Astrocyte (in vitro differentiated cells and primary cell): ENCODE measurements around the gene CTBS. TPM values are rescaled to one million over a fixed set of nuclear protein-coding genes. Genes with fewer than 3 reads are reported as not detected.

Experiments
- DNase-seq: peaks from one replicate; pipeline ENCODE4 v3.0.0-alpha.2; 2010; ENCODE audit warnings: low read depth
- FAIRE-seq: peaks from 2 replicates; lab custom pipeline; 2011; peaks lifted over from hg19 to GRCh38; lab: Jason Lieb, UNC
- H2AFZ ChIP-seq: 2 replicates; pipeline ENCODE4 v1.6.0; 2012; ENCODE audit warnings: low read depth, low read length, inconsistent platforms
- H3K27ac ChIP-seq: 2 replicates; pipeline ENCODE4 v1.5.1; 2011; ENCODE audit warnings: low read depth, low read length, inconsistent platforms
- H3K27me3 ChIP-seq: 2 replicates; pipeline ENCODE4 v1.6.0; 2011; ENCODE audit warnings: low read length, inconsistent platforms; ENCODE audit not compliant: insufficient read depth
- H3K36me3 ChIP-seq: 2 replicates; pipeline ENCODE4 v1.5.1; 2011; ENCODE audit warnings: low read length, inconsistent platforms; ENCODE audit not compliant: insufficient read depth
- H3K4me1 ChIP-seq: 2 replicates; pipeline ENCODE4 v1.5.1; 2011; ENCODE audit warnings: low read length, inconsistent platforms; ENCODE audit not compliant: insufficient read depth
- H3K4me2 ChIP-seq: 2 replicates; pipeline ENCODE4 v1.6.0; 2012; ENCODE audit warnings: low read length, inconsistent platforms
- H3K4me3 ChIP-seq: 2 replicates; pipeline ENCODE4 v1.5.1; 2011; ENCODE audit warnings: low read depth, mild to moderate bottlenecking, low read length, inconsistent platforms; ENCODE audit not compliant: insufficient read depth
- H3K79me2 ChIP-seq: 2 replicates; pipeline ENCODE4 v1.6.0; 2012; ENCODE audit warnings: mild to moderate bottlenecking, low read length, inconsistent platforms; ENCODE audit not compliant: insufficient read depth
- H3K9ac ChIP-seq: 2 replicates; pipeline ENCODE4 v1.6.0; 2012; ENCODE audit warnings: mild to moderate bottlenecking, low read length, inconsistent platforms
- H3K9me3 ChIP-seq: 2 replicates; pipeline ENCODE4 v1.5.1; 2012; ENCODE audit warnings: low read depth, mild to moderate bottlenecking, low read length, inconsistent platforms; ENCODE audit not compliant: insufficient read depth
- H4K20me1 ChIP-seq: 2 replicates; pipeline ENCODE4 v1.6.0; 2012; ENCODE audit warnings: low read length, inconsistent platforms; ENCODE audit not compliant: insufficient read depth
- H3K27ac Mint-ChIP-seq: one replicate; pipeline ENCODE4 v1.8.0; 2021; ENCODE audit warnings: mild to moderate bottlenecking, mixed read lengths; ENCODE audit not compliant: unreplicated experiment
- H3K27me3 Mint-ChIP-seq: one replicate; pipeline ENCODE4 v1.8.0; 2021; ENCODE audit warnings: low read depth, mixed read lengths; ENCODE audit not compliant: unreplicated experiment
- H3K36me3 Mint-ChIP-seq: one replicate; pipeline ENCODE4 v1.8.0; 2021; ENCODE audit warnings: low read depth, mixed read lengths; ENCODE audit not compliant: unreplicated experiment
- H3K4me1 Mint-ChIP-seq: one replicate; pipeline ENCODE4 v1.8.0; 2021; ENCODE audit warnings: low read depth, mixed read lengths; ENCODE audit not compliant: unreplicated experiment
- H3K4me3 Mint-ChIP-seq: one replicate; pipeline ENCODE4 v1.8.0; 2021; ENCODE audit warnings: mild to moderate bottlenecking, moderate library complexity, mixed read lengths; ENCODE audit not compliant: unreplicated experiment
- H3K9me3 Mint-ChIP-seq: one replicate; pipeline ENCODE4 v1.8.0; 2021; ENCODE audit warnings: mild to moderate bottlenecking, mixed read lengths; ENCODE audit not compliant: unreplicated experiment
- EZH2 ChIP-seq: IDR thresholded peaks from 2 replicates; pipeline ENCODE4 v1.6.1; 2012; ENCODE audit warnings: mild to moderate bottlenecking, low read length, inconsistent platforms; ENCODE audit not compliant: insufficient read depth
- total RNA-seq: library from RNA; stranded (reverse); gene quantifications from 2 replicates; pipeline ENCODE4 v1.2.1, GENCODE V29; 2021
- TF ChIP-seq, protein P1 (sequence below): IDR thresholded peaks from 2 replicates; pipeline ENCODE4 v1.5.1; 2011; ENCODE audit warnings: low read depth, mild to moderate bottlenecking, inconsistent platforms, low read length, moderate library complexity; ENCODE audit not compliant: insufficient read depth

CTBS gene
- total RNA-seq, 1 donor from 2014 or later: 16.9 TPM

DNA sequence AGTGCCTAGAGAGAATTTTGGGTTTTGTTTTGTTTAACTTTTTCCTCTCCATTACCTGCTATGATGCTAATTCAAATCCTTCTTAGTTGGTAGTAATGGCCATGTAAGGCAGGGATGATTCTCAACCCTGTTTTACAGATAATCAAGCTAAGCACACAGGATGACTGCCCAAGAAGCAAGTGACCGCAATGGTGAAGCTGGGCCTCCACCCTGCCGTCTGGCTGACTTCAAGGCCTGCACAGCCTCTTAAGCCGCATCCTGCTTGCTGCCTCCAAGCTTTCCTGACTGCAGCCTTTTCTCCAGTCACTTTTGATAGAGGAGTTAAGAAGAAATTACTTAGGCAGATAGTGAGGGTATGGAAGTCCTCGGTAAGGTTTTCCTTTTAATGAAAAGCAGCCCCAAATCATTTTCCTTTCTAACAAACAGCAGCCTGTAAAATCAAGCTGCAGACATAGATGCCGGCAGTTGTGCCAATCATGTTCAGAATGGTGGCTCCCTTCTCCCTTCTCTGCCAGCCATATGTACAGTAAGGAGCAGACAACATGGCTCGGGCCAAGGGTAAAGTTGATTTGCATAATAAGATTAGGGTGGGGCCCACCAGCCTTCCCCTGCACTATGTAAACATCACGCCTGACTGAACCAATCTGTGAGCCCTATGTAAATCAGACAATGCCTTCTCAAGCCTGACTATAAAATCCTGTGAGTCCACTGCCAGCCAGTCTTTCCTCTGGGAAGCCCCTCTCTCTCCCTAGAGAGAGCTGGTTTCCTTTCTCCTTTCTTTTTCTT lies 8.8 kb upstream of the CTBS start:
- Histone ChIP-seq H3K9me3 (no peaks in the 10 kb centered on the region), H3K4me2 (peak overlapping the region; percentile 48), H3K4me1 (no peaks in the 10 kb centered on the region), H3K36me3 (no peaks in the 10 kb centered on the region), H3K27me3 (no peaks in the 10 kb centered on the region), H3K27ac (no peak overlapping the region), H3K9ac (no peak overlapping the region), H2AFZ (peak overlapping the region; percentile 64), H4K20me1 (no peaks in the 10 kb centered on the region), H3K4me3 (no peak overlapping the region), H3K79me2 (no peaks in the 10 kb centered on the region)
- no peaks in the 10 kb centered on the region for H3K27me3 Mint-ChIP-seq
- FAIRE-seq (no peak), DNase-seq (peak; percentile 38)
- TF ChIP-seq, protein P1, sequence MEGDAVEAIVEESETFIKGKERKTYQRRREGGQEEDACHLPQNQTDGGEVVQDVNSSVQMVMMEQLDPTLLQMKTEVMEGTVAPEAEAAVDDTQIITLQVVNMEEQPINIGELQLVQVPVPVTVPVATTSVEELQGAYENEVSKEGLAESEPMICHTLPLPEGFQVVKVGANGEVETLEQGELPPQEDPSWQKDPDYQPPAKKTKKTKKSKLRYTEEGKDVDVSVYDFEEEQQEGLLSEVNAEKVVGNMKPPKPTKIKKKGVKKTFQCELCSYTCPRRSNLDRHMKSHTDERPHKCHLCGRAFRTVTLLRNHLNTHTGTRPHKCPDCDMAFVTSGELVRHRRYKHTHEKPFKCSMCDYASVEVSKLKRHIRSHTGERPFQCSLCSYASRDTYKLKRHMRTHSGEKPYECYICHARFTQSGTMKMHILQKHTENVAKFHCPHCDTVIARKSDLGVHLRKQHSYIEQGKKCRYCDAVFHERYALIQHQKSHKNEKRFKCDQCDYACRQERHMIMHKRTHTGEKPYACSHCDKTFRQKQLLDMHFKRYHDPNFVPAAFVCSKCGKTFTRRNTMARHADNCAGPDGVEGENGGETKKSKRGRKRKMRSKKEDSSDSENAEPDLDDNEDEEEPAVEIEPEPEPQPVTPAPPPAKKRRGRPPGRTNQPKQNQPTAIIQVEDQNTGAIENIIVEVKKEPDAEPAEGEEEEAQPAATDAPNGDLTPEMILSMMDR: no peak
- no peak for TF ChIP-seq EZH2
- H3K9me3 Mint-ChIP-seq: peaks cover 2% of the 10 kb centered on the region
- no peak overlapping the region for H3K4me3 Mint-ChIP-seq
- H3K4me1 Mint-ChIP-seq: peaks cover 5% of the 10 kb centered on the region
- H3K36me3 Mint-ChIP-seq: no peaks in the 10 kb centered on the region
- no peak overlapping the region for H3K27ac Mint-ChIP-seq

DNA sequence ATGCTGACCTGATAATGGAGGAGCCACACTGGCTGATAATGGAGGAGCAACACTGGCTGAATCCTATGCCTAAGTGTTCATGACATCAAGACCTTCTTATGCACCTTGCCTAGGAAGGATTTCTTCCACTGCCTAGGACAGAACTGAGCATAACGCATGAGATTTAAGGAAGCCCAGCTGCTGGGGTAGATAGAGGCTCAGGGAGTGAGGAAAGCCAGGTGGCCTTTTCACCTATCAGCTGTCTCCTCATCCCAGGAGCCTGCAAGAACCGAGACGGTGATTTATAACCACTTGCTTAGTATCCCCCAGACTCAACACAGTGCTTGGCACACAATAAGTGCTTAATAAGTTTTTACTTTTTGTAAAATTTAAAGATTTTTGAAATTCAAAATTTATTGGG lies 7.4 kb upstream of the CTBS start:
- Histone ChIP-seq H3K9me3 (no peaks in the 10 kb centered on the region), H3K36me3 (no peaks in the 10 kb centered on the region), H3K4me3 (no peak overlapping the region), H3K4me1 (no peaks in the 10 kb centered on the region), H3K9ac (no peak overlapping the region), H3K79me2 (no peaks in the 10 kb centered on the region), H3K4me2 (no peak overlapping the region), H2AFZ (no peak overlapping the region), H4K20me1 (no peaks in the 10 kb centered on the region), H3K27ac (no peak overlapping the region), H3K27me3 (no peaks in the 10 kb centered on the region)
- FAIRE-seq (no peak), DNase-seq (no peak)
- no peaks in the 10 kb centered on the region for H3K27me3 Mint-ChIP-seq
- no peaks in the 10 kb centered on the region for H3K36me3 Mint-ChIP-seq
- TF ChIP-seq, protein P1: no peak
- TF ChIP-seq EZH2: no peak
- no peak overlapping the region for H3K27ac Mint-ChIP-seq
- H3K9me3 Mint-ChIP-seq: peaks cover 2% of the 10 kb centered on the region
- peaks cover 5% of the 10 kb centered on the region for H3K4me1 Mint-ChIP-seq
- no peak overlapping the region for H3K4me3 Mint-ChIP-seq

DNA sequence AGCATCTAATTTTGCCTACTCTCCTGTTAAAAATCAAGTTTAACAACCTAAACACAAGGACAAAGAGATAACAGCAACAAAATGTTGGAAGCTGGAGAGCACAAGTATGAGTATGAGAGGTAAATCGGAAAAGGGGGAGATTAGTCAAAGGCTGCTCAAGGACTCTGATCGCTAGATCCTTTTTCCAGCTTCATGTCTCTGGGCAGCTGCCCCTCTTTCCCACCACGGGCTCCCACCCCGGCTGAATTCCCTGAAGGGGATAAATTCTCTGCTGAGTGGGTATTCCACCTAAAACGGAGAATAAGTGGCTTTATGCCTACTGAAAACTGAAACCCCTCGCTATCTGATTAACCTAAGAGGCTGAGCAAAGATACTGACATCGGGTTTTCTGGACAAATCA lies 696 bp upstream of the CTBS start:
- H2AFZ ChIP-seq: peak overlapping the region; percentile 93
- H3K9ac ChIP-seq: peak overlapping the region; percentile 31
- no peak for FAIRE-seq
- TF ChIP-seq, protein P1: no peak
- no peak for TF ChIP-seq EZH2
- no peaks in the 10 kb centered on the region for H3K36me3 ChIP-seq
- Mint-ChIP-seq H3K27me3 (no peaks in the 10 kb centered on the region), H3K36me3 (peaks cover 2% of the 10 kb centered on the region), H3K9me3 (peaks cover 2% of the 10 kb centered on the region), H3K4me1 (peaks cover 18% of the 10 kb centered on the region), H3K27ac (peak overlapping the region; percentile 75), H3K4me3 (peak overlapping the region; percentile 78)
- H3K79me2 ChIP-seq: peaks cover 7% of the 10 kb centered on the region
- peak overlapping the region; percentile 63 for H3K4me3 ChIP-seq
- peaks cover 21% of the 10 kb centered on the region for H3K4me1 ChIP-seq
- no peaks in the 10 kb centered on the region for H4K20me1 ChIP-seq
- no peak for DNase-seq
- H3K27ac ChIP-seq: no peak overlapping the region
- peak overlapping the region; percentile 86 for H3K4me2 ChIP-seq
- H3K9me3 ChIP-seq: no peaks in the 10 kb centered on the region
- H3K27me3 ChIP-seq: no peaks in the 10 kb centered on the region
